TTC549 (cell line): Measurements from ENCODE around the gene CLSTN2.

Experiments used
- FAIRE-seq: peaks from 2 replicates; lab custom pipeline; 2012; peaks lifted over from hg19 to GRCh38; lab: Jason Lieb, UNC

The CLSTN2 gene

GRCh38 chr3:140424211-140424610, 489.2 kb downstream of the CLSTN2 start:
- FAIRE-seq = no peak

- FAIRE-seq = no peak
These were observed 489.7 kb downstream of the CLSTN2 start for GRCh38 chr3:140424726-140425125.

GRCh38 chr3:140427786-140428185, 492.8 kb downstream of the CLSTN2 start:
- FAIRE-seq = no peak

GRCh38 chr3:140428380-140428779, 493.4 kb downstream of the CLSTN2 start:
- no peak for FAIRE-seq

GRCh38 chr3:140429791-140430190, 494.8 kb downstream of the CLSTN2 start:
- FAIRE-seq = no peak

GRCh38 chr3:140430494-140430893, 495.5 kb downstream of the CLSTN2 start:
- no peak for FAIRE-seq

GRCh38 chr3:140432229-140432669, 497.3 kb downstream of the CLSTN2 start:
- no peak for FAIRE-seq

- FAIRE-seq = no peak
These were observed 498.4 kb downstream of the CLSTN2 start for GRCh38 chr3:140433431-140433830.

- FAIRE-seq = no peak
These were observed 499.4 kb downstream of the CLSTN2 start for GRCh38 chr3:140434261-140434905.

- FAIRE-seq = no peak
These were observed 501.4 kb downstream of the CLSTN2 start for GRCh38 chr3:140436421-140436820.

GRCh38 chr3:140438736-140439470, 503.9 kb downstream of the CLSTN2 start:
- FAIRE-seq = no peak

GRCh38 chr3:140439527-140439926, 504.5 kb downstream of the CLSTN2 start:
- no peak for FAIRE-seq

- no peak for FAIRE-seq
These were observed 505.5 kb downstream of the CLSTN2 start for GRCh38 chr3:140440446-140440845.

GRCh38 chr3:140441006-140441405, 506.0 kb downstream of the CLSTN2 start:
- FAIRE-seq = no peak

- no peak for FAIRE-seq
These were observed 507.6 kb downstream of the CLSTN2 start for GRCh38 chr3:140442621-140443020.

GRCh38 chr3:140443073-140443472, 508.1 kb downstream of the CLSTN2 start:
- FAIRE-seq = no peak

GRCh38 chr3:140443806-140444205, 508.8 kb downstream of the CLSTN2 start:
- no peak for FAIRE-seq

GRCh38 chr3:140446734-140447133, 511.7 kb downstream of the CLSTN2 start:
- FAIRE-seq = no peak

- FAIRE-seq = no peak
These were observed 512.2 kb downstream of the CLSTN2 start for GRCh38 chr3:140447136-140447535.

- FAIRE-seq = no peak
These were observed 513.0 kb downstream of the CLSTN2 start for GRCh38 chr3:140448001-140448400.

- FAIRE-seq = no peak
These were observed 514.6 kb downstream of the CLSTN2 start for GRCh38 chr3:140449413-140450256.

- FAIRE-seq = no peak
These were observed 518.8 kb downstream of the CLSTN2 start for GRCh38 chr3:140453750-140454149.
